ENCODE results near the gene RAP1GAP2.

GRCh38 chr17:2996810-2997670 lies 200.8 kb downstream of the RAP1GAP2 start:
- TF ChIP-seq CTCF (IDR thresholded peaks at IDR 0.05) = no peak
- no peak for TF ChIP-seq POLR2A (IDR thresholded peaks at IDR 0.05)
- TF ChIP-seq POLR2AphosphoS5 (IDR thresholded peaks at IDR 0.05) = no peak
